Muscle layer of colon (tissue), 2 donors: ENCODE results near the gene TSEN15.

Source experiments
- H3K27ac ChIP-seq: one replicate; pipeline ENCODE4 v1.7.0; 2013; ENCODE audit warnings: low read depth, mild to moderate bottlenecking, low read length, moderate library complexity
- H3K27me3 ChIP-seq, 2 donors: one replicate each; pipeline ENCODE4 v1.7.0; 2013; ENCODE audit warnings: low read length in 2 of 2, mild to moderate bottlenecking in 2 of 2; ENCODE audit not compliant: insufficient read depth in 2 of 2, control insufficient read depth in 1 of 2
- H3K36me3 ChIP-seq: one replicate; pipeline ENCODE4 v1.7.0; 2013; ENCODE audit warnings: mild to moderate bottlenecking, low read length; ENCODE audit not compliant: insufficient read depth
- H3K4me1 ChIP-seq: one replicate; pipeline ENCODE4 v1.7.0; 2013; ENCODE audit warnings: mild to moderate bottlenecking, low read length; ENCODE audit not compliant: insufficient read depth
- H3K4me3 ChIP-seq, 2 donors: one replicate each; pipeline ENCODE4 v1.7.0; 2013; ENCODE audit warnings: low read length in 2 of 2, low read depth in 1 of 2, mild to moderate bottlenecking in 1 of 2, moderate library complexity in 1 of 2
- H3K9ac ChIP-seq: one replicate; pipeline ENCODE4 v1.7.0; 2013; ENCODE audit warnings: low read length
- H3K9me3 ChIP-seq: one replicate; pipeline ENCODE4 v1.7.0; 2013; ENCODE audit warnings: mild to moderate bottlenecking, low read length
- donor health status: abdominal sarcoma.
- donor health status: Adenocarcinoma of cecum.

TSEN15 gene

DNA sequence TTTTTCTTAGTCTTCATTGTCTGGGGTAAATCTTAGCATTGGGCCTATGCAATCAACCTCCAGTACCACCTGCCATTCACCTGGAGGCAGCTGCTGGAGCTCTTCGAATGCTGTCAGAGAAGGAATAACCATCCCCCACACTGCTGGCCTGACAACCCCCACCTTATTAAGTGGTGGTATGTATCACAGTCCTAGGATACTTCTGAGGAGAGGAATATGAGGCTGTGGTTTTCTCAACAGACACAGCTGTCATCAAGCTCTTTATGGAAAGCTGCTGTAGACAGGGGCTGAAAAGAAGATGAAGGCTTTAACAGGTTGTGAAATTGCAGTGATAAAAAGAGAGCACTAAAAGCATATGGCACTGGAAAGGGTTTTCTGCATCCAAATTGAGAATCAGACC lies 61.7 kb downstream of the TSEN15 start:
- no peaks in the 10 kb centered on the region for H3K4me1 ChIP-seq
- H3K4me3 ChIP-seq = no peak overlapping the region
- no peaks in the 10 kb centered on the region for H3K27me3 ChIP-seq
- no peaks in the 10 kb centered on the region for H3K9me3 ChIP-seq
- no peak overlapping the region for H3K9ac ChIP-seq
- H3K27ac ChIP-seq = no peak overlapping the region
- H3K36me3 ChIP-seq = no peaks in the 10 kb centered on the region

DNA sequence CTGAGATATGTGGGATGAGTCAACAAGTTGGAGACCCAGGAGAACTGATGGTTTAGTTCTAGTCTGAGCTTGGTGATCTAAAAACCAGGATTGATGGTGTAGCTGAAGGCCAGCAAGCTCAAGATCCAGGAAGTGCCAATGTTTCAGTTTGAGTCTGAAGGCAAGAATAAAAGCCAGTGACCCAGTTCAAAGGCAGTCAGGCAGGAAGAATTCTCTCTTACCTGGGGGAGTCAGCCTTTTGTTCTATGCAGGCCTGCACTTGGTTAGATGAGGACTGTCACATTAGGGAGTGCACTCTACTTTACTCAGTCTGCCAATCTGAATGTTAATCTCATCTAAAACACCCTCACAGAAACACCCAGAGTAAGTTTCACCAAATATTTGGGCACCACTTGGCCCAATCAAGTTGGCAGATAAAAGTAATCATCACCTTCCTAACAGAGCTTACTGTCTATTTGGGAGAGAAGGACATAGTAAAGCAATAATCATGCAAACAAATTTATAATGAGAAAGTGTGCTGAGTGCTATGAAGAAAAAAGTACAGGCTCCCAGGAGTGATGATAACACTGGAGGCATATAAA lies 63.4 kb downstream of the TSEN15 start:
- H3K9ac ChIP-seq = no peak overlapping the region
- no peaks in the 10 kb centered on the region for H3K27me3 ChIP-seq
- H3K4me3 ChIP-seq = no peak overlapping the region
- H3K4me1 ChIP-seq = no peaks in the 10 kb centered on the region
- H3K36me3 ChIP-seq = no peaks in the 10 kb centered on the region
- no peak overlapping the region for H3K27ac ChIP-seq
- no peaks in the 10 kb centered on the region for H3K9me3 ChIP-seq

- no peaks in the 10 kb centered on the region for H3K4me1 ChIP-seq
- H3K9ac ChIP-seq = no peak overlapping the region
- H3K4me3 ChIP-seq = no peak overlapping the region
- H3K36me3 ChIP-seq = no peaks in the 10 kb centered on the region
- H3K9me3 ChIP-seq = no peaks in the 10 kb centered on the region
- H3K27me3 ChIP-seq = no peaks in the 10 kb centered on the region
- H3K27ac ChIP-seq = no peak overlapping the region
These were observed 64.8 kb downstream of the TSEN15 start for GRCh38 chr1:184116287-184116686.

DNA sequence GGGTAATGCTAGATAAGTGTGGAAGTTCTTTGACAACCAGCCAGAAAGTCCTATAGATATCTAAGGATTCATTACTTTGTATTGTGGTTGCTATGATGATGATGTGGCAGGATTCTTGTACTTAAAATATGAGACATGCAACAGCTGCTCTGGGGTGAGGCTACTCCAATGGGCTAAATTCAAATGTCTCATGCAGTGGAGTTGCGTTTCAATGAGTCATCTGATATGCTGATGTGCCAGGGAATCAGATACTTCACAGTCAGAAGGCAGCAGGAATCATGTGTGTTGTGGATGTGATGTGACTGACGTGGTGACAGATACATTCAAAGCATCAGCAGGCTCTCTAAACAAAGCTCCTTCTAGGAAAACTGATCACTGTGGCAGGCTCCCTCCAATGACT lies 66.5 kb downstream of the TSEN15 start:
- Histone ChIP-seq H3K27ac (no peak overlapping the region), H3K9ac (no peak overlapping the region), H3K27me3 (no peaks in the 10 kb centered on the region), H3K4me1 (no peaks in the 10 kb centered on the region), H3K4me3 (no peak overlapping the region), H3K9me3 (no peaks in the 10 kb centered on the region), H3K36me3 (no peaks in the 10 kb centered on the region)
